ENCODE results near the gene NFIB. TPM values are rescaled to one million over a fixed set of nuclear protein-coding genes. Genes with fewer than 3 reads are reported as not detected.

Gene NFIB
- total and polyA plus RNA-seq, 2 donors (not counting 3 experiments of a cell fraction or from before 2014, with no cell fraction given) = 26.4 to 174 TPM

DNA sequence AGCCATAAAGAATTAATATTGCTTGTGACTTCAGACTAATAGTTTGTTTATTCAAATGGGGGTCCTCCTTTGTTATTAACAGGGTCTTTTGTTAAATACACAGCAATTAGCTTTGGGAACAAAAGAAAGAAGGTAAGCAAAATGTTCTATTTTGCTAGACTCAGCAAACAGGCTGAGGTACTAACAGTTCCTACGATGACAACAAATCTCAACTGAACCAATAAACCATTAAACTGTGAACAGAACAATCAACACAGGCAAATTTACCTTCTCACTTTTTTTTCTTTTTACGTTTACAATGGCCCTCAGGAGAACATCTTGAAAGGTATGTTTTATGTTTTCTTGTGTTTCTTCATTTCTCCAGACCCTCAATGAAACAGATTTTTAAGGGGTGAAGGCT lies 207.2 kb downstream of the NFIB start:
- Histone ChIP-seq H3K79me2 (ENCODE audit: control insufficient read depth, insufficient read depth, low read length) (no peaks in the 10 kb centered on the region), H3K9me1 (replicated peaks; ENCODE audit: control insufficient read depth, extremely low read depth, insufficient read depth, low read length) (no peaks in the 10 kb centered on the region), H2AFZ (ENCODE audit: low read depth, low read length) (no peak overlapping the region), H3K9me3 (replicated peaks; ENCODE audit: control insufficient read depth, insufficient read depth, low read length) (no peaks in the 10 kb centered on the region), H3K9ac (replicated peaks; ENCODE audit: extremely low read depth, insufficient read depth, low read length) (no peak overlapping the region), H3K4me3 (replicated peaks in 1 of 3; ENCODE audit: insufficient read depth in 1 of 3, low read depth in 1 of 3, low read length in 3 of 3) (no peak overlapping the region), H3K36me3 (ENCODE audit: control insufficient read depth in 2 of 2, extremely low read depth in 1 of 2, insufficient read depth in 2 of 2, low read length in 2 of 2) (peaks cover 5 to 18% of the 10 kb centered on the region in 2 experiments), H4K20me1 (replicated peaks; ENCODE audit: control insufficient read depth, extremely low read depth, insufficient read depth, low read length) (no peaks in the 10 kb centered on the region), H3K4me1 (ENCODE audit: control insufficient read depth, extremely low read depth, insufficient read depth, low read length) (peaks cover 14% of the 10 kb centered on the region), H3K27me3 (ENCODE audit: control insufficient read depth in 2 of 2, insufficient read depth in 2 of 2, low read length in 2 of 2) (no peaks in the 10 kb centered on the region), H3K4me2 (ENCODE audit: insufficient read depth, low read length) (no peak overlapping the region), H3K27ac (ENCODE audit: insufficient read depth, low read depth, low read length) (no peak overlapping the region)
- TF ChIP-seq, protein P1, sequence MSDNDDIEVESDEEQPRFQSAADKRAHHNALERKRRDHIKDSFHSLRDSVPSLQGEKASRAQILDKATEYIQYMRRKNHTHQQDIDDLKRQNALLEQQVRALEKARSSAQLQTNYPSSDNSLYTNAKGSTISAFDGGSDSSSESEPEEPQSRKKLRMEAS (IDR thresholded peaks at IDR 0.05; ENCODE audit: insufficient read depth, insufficient read length) = no peak
- TF ChIP-seq FOS (IDR thresholded peaks at IDR 0.05; ENCODE audit: borderline replicate concordance, insufficient read depth, low read length) = no peak
- no peak for TF ChIP-seq POLR2A (IDR thresholded peaks at IDR 0.05; ENCODE audit: low read depth, low read length)
- no peak for TF ChIP-seq EZH2 (IDR thresholded peaks at IDR 0.05; ENCODE audit: borderline replicate concordance, low read depth, low read length, severe bottlenecking)
- TF ChIP-seq, protein P2, sequence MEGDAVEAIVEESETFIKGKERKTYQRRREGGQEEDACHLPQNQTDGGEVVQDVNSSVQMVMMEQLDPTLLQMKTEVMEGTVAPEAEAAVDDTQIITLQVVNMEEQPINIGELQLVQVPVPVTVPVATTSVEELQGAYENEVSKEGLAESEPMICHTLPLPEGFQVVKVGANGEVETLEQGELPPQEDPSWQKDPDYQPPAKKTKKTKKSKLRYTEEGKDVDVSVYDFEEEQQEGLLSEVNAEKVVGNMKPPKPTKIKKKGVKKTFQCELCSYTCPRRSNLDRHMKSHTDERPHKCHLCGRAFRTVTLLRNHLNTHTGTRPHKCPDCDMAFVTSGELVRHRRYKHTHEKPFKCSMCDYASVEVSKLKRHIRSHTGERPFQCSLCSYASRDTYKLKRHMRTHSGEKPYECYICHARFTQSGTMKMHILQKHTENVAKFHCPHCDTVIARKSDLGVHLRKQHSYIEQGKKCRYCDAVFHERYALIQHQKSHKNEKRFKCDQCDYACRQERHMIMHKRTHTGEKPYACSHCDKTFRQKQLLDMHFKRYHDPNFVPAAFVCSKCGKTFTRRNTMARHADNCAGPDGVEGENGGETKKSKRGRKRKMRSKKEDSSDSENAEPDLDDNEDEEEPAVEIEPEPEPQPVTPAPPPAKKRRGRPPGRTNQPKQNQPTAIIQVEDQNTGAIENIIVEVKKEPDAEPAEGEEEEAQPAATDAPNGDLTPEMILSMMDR (IDR thresholded peaks at IDR 0.05; ENCODE audit: extremely low read depth in 1 of 2, insufficient read depth in 1 of 2, low read depth in 1 of 2, low read length in 2 of 2) = no peak
- TF ChIP-seq POLR2AphosphoS5 (IDR thresholded peaks at IDR 0.05; ENCODE audit: insufficient read depth, low read depth, low read length) = no peak
- TF ChIP-seq JUN (IDR thresholded peaks at IDR 0.05; ENCODE audit: borderline replicate concordance, insufficient read depth, insufficient read length, low read depth) = no peak
- no peak for TF ChIP-seq MYC (IDR thresholded peaks at IDR 0.05; ENCODE audit: low read depth, low read length)
- no peak for TF ChIP-seq GATA2 (IDR thresholded peaks at IDR 0.05; ENCODE audit: insufficient read depth, insufficient read length, low read depth, low read length)
- POLR2A ChIA-PET = no interaction called here
- intact Hi-C loops (cut with micrococcal nuclease) (loop anchor here (10.0 kb wide), 1 partner anchor 1072 kb away; no protein-coding TSS in a partner anchor), dilution Hi-C loops (cut with MboI; ENCODE audit: extremely low pct_ligation_motif_present, low sequenced_read_pairs) (no loop called here)
- no TSS peak for BruUV-seq (replicated peaks)
- FAIRE-seq (no peak), DNase-seq (ENCODE audit: low read depth, low spot score) (no peak)
- CTCF ChIA-PET = interaction anchor here (1.2 kb wide), 1 partner anchor 33 kb away, joined by 3 read pairs; no protein-coding TSS in a partner anchor

Data from endothelial cell of umbilical vein (primary cell).